GM12891 (cell line): ENCODE data around the gene CCIN.

Source experiments
- POLR2AphosphoS5 ChIP-seq: IDR thresholded peaks from 2 replicates; pipeline ENCODE4 v1.6.1; 2011; ENCODE audit warnings: low read depth, low read length, control low read depth
- SPI1 ChIP-seq: IDR thresholded peaks from 2 replicates; pipeline ENCODE4 v1.6.1; 2011; ENCODE audit warnings: low read depth, low read length, control low read depth

- TF ChIP-seq POLR2AphosphoS5 (no peak), SPI1 (no peak)
Observed at GRCh38 chr9:36158917-36159316, 10.3 kb upstream of the CCIN start.
